ENCODE data around the gene GLO1.

Gene GLO1

DNA sequence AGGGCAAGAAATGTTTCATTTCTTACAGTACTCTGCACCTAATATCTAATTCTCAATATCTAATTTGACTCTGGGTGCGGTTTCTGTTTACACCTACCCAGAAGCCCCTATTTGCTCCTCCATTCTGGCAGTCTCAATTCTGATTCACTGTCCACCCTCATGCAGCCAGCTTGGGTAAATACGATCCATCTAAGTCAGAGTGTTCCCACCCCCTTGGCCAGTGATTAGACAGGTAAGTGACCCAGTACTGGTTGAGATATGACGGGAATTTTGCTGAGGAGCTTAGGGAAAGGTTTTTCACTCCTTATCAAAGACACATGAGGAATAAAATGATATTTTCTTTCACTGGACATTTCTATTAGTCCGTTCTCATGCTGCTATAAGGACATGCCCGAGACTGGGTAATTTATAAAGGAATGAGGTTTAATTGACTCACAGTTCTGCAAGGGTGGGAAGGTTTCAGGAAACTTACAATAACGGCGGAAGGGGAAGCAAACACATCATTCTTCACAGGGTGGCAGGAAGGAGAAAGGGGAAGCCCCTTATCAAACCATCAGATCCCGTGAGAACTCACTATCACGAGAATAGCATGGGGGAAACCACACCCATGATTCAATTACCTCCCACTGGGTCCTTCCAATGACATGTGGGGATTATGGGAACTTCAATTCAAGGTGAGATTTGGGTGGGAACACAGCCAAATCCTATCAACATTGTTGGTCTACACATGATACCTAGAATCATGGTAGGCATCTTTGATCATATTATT lies 29.4 kb downstream of the GLO1 start:
- peak in 1 of 4 experiments; percentile 13 for DNase-seq (ENCODE audit: low read depth in 4 of 4, low spot score in 1 of 4)

DNA sequence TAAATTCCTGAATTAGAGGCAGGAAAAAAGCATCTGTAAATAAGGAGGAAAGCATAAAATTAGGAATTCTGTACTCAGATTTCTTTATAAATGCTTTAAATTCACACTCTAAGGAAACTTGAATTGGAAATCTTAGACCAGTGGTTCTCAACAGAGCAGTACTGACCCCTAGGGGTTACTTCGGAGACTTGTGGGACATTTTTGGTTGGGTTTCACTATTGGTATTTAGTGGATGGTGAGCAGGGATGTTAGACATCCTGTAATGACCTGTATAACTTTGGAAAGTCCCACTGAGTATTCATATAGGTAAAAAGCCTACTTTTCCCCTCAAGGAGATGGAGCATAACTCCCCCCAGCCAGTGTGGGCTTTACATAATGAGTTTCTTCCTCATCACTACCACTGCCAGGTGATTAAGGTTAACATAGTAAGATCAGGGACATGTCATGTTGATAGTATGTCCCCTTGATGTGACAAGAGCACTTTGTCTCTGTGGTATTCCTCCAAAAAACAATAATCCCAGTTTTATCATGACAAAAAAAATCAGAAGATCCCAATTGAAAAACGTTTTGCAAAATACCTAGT lies 31.0 kb downstream of the GLO1 start:
- peak in 1 of 4 experiments; percentile 18 for DNase-seq (ENCODE audit: low read depth in 4 of 4, low spot score in 1 of 4)

DNA sequence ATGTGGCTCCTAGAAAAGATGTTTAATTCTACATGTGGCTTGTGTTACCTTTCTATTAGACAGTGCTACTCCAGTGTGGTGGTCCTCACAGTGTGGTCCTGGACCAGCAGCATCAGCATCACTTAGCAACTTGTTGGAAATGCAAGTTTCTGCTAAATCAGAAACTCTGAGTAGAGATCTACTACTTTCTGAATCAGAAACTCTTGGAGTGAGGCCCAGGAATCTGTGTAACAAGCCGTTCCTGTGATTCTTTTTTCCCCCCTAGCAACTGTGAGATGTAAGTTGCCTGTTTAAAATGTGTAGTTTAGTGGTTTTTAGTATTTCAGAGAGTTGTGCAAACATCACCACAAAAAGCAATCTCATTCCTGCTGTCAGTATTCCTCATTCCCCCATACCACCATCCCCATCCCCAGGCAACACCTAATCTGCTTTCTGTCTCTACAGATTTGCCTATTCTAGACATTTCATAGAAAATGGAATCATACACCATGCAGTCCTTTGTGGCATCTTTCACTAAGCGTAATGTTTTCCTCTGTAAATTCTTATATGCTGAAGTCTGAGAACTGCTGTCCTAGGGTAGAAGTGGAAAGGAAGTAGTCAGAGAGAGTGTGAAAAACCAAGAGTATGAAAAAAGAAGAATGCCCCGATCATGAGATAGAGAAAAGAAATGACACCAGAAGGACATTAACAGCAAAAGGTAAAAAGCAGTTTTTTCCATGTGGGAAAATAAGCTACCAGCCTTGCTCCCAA lies 44.4 kb downstream of the GLO1 start:
- DNase-seq (ENCODE audit: low read depth in 4 of 4, low spot score in 1 of 4), result no peak

DNA sequence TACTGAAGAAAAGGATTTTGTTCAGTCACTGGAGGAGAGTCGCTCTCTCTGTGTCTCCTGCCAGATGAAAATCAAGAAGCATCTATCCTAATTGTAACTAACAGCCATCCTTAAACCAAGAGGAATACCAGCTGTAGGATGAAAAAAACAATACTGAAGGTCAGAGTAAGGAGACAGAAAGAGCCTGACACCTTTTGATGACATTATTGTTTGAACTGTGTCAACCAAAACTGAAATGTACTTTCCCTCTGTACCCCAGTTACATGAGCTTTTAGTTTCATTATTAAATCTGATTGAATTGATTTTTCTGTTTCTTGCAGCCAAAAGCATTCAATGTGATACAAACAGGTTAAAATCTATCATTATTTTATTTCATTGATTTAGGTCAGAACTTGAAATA lies 46.0 kb downstream of the GLO1 start:
- DNase-seq (ENCODE audit: low read depth in 4 of 4, low spot score in 1 of 4), result no peak

DNA sequence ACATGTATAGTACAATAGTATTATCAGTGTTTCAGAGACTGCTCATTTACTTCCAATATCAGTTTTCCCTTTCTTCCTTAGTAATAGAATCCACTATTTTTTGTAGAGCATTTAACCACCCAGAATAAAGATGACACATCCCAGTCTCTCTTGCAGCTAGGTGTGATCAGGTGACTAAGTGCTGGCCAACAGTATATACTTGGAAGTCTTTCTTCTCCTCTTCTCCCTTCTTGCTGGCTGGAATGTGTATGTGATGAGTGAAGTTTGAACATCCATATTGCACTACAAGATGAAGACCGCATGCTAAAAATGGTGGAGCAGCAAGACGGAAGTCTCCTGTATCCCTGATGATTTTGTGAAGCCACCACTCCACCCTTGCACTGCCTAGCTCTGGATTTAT lies 48.7 kb downstream of the GLO1 start:
- DNase-seq (ENCODE audit: low read depth in 4 of 4, low spot score in 1 of 4), result no peak

DNA sequence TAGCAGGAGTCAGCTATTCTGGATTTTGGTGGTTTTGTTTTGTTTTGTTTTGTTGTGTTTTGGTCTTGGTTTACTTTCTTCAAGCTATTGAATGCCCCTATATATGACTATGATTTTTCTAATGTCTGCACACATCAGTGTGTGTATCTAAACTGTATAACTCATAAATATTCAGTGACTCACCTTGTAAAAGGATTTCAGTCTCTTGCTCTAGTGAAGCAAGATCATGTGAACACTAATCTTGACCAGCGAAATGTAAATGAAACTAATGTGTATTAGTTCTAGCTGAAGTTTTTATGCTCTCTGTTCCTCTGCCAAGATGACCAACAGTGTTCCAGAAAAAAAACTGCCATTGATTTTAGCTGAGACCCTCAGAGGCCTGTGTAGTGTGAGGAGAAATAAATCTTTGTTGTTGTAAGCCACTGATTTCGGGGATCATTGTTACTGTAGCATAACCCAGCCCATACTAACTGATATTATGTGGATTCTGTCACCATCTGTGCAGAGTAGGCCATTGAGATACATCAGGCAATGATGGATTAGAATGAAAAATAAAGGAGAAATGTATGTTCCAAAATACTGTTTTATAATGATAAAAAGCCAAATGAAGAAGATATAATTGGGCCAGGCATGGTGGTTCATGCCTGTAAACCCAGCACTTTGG lies 51.7 kb downstream of the GLO1 start:
- no peak for DNase-seq (ENCODE audit: low read depth in 4 of 4, low spot score in 1 of 4)

DNA sequence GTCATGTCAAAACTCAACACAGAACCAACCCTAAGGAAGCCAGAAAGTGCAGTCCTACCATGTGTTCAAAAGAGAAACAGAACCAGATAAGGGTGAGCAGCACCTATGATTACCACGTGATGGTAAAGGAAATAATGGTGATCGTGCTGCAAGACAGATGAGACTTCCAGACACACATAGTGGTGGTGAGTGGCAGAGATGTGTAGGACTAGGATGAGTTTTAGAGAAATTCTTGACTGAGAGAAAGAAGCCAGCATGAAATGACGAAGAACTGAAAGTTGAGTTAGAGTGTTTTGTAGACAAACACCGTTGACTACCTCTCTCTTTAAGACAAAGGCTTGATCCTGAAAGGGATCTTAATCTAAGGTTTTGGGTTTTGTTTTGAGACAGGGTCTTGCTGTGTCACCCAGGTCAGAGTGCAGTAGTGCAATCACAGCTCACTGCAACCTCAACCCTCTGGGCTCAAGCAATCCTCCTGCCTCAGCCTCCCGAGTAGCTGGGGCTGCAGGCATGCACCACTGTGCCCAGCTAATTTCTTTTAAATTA lies 52.7 kb downstream of the GLO1 start:
- no peak for DNase-seq (ENCODE audit: low read depth in 4 of 4, low spot score in 1 of 4)

DNA sequence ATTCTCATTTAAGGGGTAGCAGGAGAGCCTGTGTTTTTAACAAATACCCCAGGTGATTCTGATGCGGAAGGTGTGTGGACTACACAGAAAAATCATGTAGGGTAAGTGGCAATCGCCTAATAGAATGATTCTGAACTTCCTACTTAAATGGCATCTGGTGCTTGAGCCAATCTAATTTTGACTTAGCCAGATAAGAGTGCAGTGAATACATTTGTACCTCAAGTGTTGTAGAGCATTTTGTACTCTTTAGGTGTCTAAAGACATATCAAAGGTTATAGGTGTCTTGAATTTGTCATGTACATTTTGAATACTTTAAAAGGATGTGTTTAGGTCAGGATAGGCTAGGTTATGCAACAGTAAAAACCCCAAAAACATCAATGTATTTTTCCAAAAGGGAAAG lies 53.2 kb downstream of the GLO1 start:
- no peak for DNase-seq (ENCODE audit: low read depth in 4 of 4, low spot score in 1 of 4)

DNA sequence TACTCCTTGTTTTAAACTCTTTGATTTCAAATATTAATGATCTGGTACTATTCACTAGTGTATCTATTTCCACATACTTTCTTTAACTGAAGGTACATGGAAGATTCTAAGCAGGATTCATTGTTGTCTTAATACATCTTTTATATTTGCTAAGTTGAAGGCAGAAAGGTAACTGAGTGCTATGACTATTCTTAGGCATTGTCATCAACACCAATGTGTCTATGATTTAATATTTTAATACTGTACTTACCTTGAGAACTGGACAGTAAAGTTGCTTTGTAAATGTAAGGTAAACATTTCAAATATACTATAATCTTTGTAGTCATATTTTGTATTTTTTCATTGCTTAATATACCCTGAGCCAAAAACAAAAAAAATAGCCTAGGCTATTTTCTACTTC lies 54.3 kb downstream of the GLO1 start:
- DNase-seq (ENCODE audit: low read depth in 4 of 4, low spot score in 1 of 4), result no peak

DNA sequence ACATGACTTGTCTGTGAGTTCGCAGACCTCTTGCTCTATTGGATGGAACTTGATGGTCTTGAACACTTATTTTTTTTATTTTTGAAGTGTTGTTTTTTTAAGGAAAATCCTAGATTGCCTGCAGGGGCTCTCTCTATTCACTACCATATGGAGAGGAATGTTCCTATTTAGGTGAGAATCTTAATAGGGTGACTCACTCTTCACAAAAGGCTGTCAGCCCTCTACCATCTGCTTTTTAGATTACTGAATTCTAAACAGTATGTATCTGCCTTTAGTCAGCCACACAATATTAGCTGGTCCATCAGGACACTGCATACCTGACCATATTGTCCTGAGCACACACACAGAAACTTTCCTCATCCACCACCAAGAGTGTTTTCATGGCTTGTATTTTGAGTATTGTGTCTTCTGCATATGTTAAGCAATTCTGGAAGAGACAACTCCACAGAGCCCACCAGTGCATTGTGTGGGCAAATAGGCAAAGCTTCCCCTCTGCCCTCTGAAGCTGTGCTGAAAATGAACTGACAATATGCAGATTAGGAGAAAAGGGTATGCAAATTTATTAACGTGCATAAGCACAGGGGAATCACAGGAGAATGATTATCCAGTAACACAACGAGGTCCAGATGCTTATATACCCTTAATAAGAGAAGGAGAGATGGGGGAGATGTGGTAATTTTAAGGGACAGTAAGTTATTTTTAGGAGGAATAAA lies 56.6 kb downstream of the GLO1 start:
- no peak for DNase-seq (ENCODE audit: low read depth in 4 of 4, low spot score in 1 of 4)

DNA sequence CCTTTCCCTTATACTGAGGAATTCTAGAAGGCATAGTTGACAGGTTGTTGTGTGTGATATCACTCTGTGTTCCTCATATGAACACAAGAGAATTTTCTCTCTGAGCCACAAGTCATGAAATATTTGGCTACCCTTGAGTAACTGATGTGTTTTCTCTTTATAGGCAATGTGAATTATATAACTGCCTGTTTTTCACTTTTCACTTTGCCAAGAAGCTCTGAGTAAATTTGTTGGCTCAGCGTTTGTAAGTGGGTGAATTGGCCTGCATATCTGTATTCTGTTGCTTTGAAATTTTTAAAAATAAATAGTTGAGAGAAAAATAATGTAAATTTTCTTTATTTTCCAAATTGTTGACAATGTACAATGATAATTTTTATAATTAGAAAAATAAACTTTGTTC lies 58.0 kb downstream of the GLO1 start:
- DNase-seq (ENCODE audit: low read depth in 4 of 4, low spot score in 1 of 4), result no peak

DNA sequence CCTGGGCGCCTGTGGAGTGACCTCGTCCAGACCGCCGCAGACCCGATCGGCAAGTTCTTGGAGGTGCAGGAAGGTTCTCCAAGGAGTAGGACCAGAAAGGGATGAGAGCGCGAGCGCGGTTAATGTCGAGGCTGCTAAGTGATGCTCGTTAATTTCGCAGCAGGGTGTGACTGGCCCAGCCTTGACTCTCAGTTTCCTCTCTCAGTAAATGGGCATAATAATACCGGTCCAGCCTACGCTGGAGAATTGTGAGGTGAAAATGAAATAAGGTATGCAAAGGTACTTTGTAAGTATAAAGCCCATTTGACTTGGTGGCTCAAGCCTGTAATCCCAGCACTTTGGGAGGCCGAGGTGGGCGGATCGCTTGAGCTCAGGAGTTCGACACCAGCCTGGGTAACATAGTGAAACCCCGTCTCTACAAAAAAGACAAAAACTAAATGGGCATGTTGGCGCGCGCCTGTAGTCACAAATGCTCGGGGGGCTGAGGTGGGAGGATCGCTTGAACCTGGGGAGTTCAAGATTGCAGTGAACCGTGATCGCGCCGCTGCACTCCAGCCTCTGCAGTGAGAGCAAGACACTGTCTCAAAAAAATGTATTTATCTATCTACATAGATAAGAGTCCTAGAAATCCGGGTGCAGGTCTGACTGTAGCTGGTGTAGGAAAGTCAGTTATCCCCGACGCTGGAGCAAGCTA lies 62.6 kb downstream of the GLO1 start:
- DNase-seq (ENCODE audit: low read depth in 4 of 4, low spot score in 1 of 4), result no peak

DNA sequence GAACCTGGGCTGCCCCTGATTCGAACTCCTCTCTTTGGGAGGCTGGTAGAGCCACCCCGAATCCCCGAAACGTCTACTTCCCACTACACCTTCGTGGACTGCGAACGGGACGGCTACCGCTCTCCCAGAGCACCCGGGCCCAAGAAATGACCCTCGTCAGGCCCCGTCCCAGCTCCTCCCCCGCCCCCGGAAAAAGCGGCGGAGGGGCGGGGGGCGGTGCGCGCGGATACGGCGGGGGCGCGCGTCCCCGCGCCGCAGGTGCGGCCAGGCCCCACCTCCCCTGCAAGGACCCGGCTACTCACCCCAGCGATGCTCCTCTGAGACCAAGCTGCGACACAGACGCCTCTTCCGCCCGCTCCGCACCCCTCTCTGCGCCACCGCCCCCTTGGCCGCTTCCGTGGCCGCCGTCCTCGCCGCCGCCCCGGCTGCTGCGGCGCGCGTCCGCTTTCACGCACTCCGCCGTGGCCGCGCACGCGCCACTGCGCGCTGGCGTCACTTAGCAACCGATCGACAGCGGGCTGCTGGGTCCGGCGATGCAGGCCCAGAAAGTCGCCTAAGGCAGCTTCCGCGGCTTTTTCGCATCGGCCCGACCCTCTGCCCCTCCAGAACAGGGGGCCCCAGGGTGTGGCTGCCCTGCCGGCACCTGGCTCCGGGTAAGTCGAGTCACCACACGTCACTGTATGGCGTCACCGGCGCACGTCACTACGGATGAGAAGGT lies 63.3 kb downstream of the GLO1 start, which contains the start of gene BTBD9:
Gene BTBD9 (minus strand): TSS at position 432 of the 718 bp plus-strand sequence.
- peak; percentile 51 to 70 (median 62) for DNase-seq (ENCODE audit: low read depth in 4 of 4, low spot score in 1 of 4)

DNA sequence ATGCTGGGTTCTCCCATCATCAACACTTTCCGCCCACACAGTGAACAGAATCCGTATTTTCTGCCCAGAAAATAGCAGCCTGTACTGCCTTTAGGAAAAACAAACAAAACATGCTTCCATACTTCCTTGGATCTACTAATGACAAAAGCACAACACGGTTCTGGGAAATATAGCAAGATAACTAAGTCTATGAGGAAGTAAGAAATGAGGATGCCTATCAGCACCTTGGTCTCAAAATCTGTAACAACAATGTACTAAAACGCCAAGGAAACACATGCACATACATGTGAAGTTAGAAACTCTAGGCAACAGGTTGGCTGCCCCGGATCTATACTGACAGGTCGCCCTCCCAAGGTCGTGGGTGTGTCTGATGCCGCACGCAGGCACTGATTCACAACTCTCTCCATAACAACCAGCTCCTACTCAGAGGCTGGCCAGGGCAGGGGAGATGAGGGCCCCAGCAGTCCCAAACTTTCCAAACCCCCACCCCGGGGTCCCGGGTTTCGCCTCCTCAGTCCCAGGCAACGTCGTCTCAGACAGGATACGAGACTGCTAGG lies 63.9 kb downstream of the GLO1 start:
- peak; percentile 33 to 51 (median 38) for DNase-seq (ENCODE audit: low read depth in 4 of 4, low spot score in 1 of 4)

DNA sequence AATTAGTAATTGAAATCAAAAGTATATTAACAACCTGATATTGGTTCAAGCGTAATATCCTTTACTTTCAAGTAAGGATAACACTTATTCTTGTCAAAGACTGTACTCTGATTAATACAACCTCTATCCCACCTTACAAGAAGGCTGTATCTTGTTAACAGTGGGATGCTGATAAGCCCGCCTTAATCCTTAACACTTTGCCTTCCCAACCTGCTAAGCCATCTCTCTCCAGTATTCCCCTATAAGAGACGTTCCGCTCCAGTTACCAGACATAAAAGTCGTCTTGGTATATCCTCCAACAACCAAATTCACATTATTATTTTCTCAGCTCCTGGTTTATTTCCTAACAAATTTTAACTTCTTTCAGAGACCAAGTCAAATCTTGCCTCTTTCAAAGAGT lies 65.2 kb downstream of the GLO1 start:
- no peak for DNase-seq (ENCODE audit: low read depth in 4 of 4, low spot score in 1 of 4)

DNA sequence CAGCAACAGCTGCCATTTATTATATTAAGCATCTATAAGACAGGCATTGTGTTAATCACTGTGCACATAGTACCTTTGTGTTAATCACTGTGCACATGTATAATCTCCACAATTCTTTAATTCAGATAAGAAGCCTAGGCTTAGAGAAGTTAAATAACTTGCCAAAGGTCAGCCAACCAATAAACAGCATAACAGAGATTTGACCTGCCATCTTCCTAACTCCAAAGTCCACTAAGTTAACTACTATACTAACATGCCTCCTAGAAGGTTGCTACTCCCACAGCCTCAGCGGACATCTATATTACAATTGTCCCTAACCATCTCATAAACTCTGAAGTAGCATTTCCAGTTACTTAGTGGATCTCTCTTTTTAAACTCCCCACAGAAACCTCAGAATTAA lies 66.9 kb downstream of the GLO1 start:
- no peak for DNase-seq (ENCODE audit: low read depth in 4 of 4, low spot score in 1 of 4)

DNA sequence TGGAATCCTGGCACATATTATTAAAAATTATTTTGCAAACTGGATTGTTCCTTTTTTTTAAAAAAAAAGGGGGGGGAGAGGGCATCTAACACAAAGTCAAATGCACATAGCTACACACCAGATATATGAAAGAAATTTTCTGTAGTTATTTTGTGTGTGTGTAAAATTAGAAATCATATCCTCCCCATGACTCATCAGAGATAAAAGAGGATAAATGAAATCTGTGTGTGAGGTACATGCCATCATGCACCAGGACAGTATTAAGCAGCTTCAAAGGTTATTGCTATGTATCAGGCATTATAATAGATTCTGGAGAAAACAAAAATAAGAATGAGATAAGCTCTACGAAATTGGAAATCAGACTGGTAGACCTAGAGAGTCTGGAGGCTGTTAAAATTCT lies 68.4 kb downstream of the GLO1 start:
- DNase-seq (ENCODE audit: low read depth in 4 of 4, low spot score in 1 of 4), result no peak

DNA sequence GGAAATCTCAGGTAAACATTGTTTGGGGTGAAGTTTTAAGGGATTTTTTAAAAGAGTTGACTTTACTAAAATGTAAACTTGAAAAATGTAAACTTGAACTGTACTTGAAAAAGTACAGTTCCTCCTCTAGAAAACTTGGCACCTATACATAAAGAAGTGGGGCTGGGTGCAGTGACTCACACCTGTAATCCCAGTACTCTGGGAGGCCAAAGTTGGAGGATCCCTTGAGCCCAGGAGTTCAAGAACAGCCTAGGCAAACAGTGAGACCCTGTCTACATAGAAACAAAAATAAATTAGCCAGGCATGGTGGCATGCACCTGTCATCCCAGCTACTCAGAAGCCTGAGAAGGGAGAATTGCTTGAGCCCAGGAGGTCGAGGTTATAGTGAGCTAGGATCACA lies 70.5 kb downstream of the GLO1 start:
- no peak for DNase-seq (ENCODE audit: low read depth in 4 of 4, low spot score in 1 of 4)

DNA sequence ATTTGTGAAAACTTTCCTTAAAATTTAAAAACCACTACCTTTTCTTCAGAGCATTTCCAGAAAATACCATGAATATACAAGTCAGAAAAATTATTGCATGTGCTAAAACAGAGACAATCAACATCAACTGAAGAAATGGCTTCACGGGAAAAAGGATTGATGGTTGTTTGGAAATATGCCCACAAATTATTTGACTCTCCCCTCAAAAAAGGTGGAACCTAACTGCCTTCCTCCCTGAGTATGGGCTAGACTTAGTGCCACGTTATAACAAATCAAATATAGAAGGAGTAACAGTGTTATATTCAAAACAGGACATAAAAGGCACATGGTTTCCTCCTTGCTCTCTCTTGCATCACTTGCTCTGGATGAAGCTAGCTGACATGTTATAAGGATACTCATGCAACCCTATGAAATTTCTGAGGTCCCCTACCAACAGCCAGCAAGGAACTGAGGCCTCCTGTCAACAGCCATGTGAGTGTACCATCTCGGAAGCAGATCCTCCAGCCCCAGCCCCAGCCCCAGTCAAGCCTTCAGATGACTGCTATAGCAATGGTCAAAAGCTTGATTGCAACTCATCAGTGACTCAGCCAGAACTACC lies 71.7 kb downstream of the GLO1 start:
- no peak for DNase-seq (ENCODE audit: low read depth in 4 of 4, low spot score in 1 of 4)
